ENCODE data around the gene PXMP4.

Gene PXMP4

DNA sequence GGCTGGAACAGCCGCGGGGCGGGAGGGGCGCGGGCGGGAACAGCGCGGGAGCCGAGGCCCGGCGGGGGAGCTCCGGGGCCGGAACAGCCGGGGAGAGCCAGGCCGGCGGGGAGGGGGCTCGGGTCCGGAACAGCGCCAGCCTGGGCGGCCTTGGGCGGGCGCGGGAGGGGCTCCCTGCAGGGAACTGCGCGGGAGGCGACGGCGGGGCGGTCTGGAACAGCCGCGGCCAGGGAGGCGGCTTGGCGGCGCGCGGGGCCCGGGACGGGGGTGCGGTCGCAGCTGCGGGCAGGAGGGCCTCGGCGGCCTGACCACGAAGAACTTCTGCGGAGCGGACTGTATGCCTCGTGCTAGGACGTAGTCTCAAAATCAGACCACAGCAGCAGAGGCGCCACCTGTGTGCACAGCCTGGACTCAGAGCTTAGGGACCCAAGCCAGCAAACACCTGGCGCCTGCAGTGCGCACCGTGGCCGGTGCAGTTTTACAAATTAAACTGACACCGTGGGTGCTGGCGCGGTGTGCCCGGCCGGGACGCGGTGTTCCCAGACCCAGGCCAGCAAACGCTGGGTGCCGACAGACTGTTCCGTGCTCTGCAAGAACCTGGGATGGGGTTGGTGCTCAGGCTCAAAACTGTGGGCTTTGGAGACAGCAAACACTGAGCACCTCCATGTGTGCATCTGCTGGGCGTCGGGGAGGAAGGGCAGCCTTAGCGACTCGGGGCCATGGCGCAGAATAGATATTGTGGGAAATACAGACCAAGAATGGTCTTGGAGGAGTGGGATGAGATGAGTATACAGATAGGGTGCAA, 12.3 kb upstream of the PXMP4 start (continued):
- TF ChIP-seq, protein P1, sequence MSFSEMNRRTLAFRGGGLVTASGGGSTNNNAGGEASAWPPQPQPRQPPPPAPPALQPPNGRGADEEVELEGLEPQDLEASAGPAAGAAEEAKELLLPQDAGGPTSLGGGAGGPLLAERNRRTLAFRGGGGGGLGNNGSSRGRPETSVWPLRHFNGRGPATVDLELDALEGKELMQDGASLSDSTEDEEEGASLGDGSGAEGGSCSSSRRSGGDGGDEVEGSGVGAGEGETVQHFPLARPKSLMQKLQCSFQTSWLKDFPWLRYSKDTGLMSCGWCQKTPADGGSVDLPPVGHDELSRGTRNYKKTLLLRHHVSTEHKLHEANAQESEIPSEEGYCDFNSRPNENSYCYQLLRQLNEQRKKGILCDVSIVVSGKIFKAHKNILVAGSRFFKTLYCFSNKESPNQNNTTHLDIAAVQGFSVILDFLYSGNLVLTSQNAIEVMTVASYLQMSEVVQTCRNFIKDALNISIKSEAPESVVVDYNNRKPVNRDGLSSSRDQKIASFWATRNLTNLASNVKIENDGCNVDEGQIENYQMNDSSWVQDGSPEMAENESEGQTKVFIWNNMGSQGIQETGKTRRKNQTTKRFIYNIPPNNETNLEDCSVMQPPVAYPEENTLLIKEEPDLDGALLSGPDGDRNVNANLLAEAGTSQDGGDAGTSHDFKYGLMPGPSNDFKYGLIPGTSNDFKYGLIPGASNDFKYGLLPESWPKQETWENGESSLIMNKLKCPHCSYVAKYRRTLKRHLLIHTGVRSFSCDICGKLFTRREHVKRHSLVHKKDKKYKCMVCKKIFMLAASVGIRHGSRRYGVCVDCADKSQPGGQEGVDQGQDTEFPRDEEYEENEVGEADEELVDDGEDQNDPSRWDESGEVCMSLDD (tag by site-specific recombination; IDR thresholded peaks at IDR 0.05), result no peak
- no peak for TF ChIP-seq ZNF324 (tag by site-specific recombination; IDR thresholded peaks at IDR 0.05)
- TF ChIP-seq WT1 (tag by site-specific recombination; IDR thresholded peaks at IDR 0.05), result no peak
- no peak for TF ChIP-seq ZFP3 (tag by site-specific recombination; IDR thresholded peaks at IDR 0.05; ENCODE audit: low read depth)
- TF ChIP-seq ZBTB17 (tag by site-specific recombination; IDR thresholded peaks at IDR 0.05), result peak; percentile 68
- no peak for TF ChIP-seq ZSCAN23 (tag by site-specific recombination; IDR thresholded peaks at IDR 0.05)
- no peak for TF ChIP-seq MYNN (tag by site-specific recombination; IDR thresholded peaks at IDR 0.05; ENCODE audit: borderline replicate concordance)
- TF ChIP-seq ZNF112 (tag by site-specific recombination; IDR thresholded peaks at IDR 0.05), result no peak
- TF ChIP-seq, protein P2, sequence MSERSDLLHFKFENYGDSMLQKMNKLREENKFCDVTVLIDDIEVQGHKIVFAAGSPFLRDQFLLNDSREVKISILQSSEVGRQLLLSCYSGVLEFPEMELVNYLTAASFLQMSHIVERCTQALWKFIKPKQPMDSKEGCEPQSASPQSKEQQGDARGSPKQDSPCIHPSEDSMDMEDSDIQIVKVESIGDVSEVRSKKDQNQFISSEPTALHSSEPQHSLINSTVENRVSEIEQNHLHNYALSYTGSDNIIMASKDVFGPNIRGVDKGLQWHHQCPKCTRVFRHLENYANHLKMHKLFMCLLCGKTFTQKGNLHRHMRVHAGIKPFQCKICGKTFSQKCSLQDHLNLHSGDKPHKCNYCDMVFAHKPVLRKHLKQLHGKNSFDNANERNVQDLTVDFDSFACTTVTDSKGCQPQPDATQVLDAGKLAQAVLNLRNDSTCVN (tag by site-specific recombination; optimal IDR thresholded peaks at IDR 0.05), result peak; percentile 48
- no peak for TF ChIP-seq ZNF645 (tag by site-specific recombination; IDR thresholded peaks at IDR 0.05)
- peak; percentile 77 for TF ChIP-seq ZBTB48 (tag by site-specific recombination; IDR thresholded peaks at IDR 0.05)
- no peak for TF ChIP-seq HOXD13 (CRISPR knock-in tag; IDR thresholded peaks at IDR 0.05; ENCODE audit: borderline replicate concordance)
- no peak for TF ChIP-seq SCRT1 (tag by site-specific recombination; IDR thresholded peaks at IDR 0.05; ENCODE audit: borderline replicate concordance)
- TF ChIP-seq ZNF830 (tag by site-specific recombination; IDR thresholded peaks at IDR 0.05; ENCODE audit: low read depth), result no peak
- no peak for TF ChIP-seq BCL6B (tag by site-specific recombination; IDR thresholded peaks at IDR 0.05)
- TF ChIP-seq, protein P3, sequence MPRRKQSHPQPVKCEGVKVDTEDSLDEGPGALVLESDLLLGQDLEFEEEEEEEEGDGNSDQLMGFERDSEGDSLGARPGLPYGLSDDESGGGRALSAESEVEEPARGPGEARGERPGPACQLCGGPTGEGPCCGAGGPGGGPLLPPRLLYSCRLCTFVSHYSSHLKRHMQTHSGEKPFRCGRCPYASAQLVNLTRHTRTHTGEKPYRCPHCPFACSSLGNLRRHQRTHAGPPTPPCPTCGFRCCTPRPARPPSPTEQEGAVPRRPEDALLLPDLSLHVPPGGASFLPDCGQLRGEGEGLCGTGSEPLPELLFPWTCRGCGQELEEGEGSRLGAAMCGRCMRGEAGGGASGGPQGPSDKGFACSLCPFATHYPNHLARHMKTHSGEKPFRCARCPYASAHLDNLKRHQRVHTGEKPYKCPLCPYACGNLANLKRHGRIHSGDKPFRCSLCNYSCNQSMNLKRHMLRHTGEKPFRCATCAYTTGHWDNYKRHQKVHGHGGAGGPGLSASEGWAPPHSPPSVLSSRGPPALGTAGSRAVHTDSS (tag by site-specific recombination; IDR thresholded peaks at IDR 0.05), result no peak; the same call in 1 of the 2 replicates
- peak; percentile 22; the same call in 1 of the 2 replicates for TF ChIP-seq GLIS2 (tag by site-specific recombination; IDR thresholded peaks at IDR 0.05)
- peak; percentile 83 for TF ChIP-seq ZSCAN30 (tag by site-specific recombination; IDR thresholded peaks at IDR 0.05)
- TF ChIP-seq KLF10 (tag by site-specific recombination; IDR thresholded peaks at IDR 0.05), result peak; percentile 57; the same call in 1 of the 2 replicates
- TF ChIP-seq ZNF449 (tag by site-specific recombination; IDR thresholded peaks at IDR 0.05), result no peak
- TF ChIP-seq, protein P4, sequence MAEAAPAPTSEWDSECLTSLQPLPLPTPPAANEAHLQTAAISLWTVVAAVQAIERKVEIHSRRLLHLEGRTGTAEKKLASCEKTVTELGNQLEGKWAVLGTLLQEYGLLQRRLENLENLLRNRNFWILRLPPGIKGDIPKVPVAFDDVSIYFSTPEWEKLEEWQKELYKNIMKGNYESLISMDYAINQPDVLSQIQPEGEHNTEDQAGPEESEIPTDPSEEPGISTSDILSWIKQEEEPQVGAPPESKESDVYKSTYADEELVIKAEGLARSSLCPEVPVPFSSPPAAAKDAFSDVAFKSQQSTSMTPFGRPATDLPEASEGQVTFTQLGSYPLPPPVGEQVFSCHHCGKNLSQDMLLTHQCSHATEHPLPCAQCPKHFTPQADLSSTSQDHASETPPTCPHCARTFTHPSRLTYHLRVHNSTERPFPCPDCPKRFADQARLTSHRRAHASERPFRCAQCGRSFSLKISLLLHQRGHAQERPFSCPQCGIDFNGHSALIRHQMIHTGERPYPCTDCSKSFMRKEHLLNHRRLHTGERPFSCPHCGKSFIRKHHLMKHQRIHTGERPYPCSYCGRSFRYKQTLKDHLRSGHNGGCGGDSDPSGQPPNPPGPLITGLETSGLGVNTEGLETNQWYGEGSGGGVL (tag by site-specific recombination; IDR thresholded peaks at IDR 0.05), result peak; percentile 45; the same call in 1 of the 2 replicates
- TF ChIP-seq ZNF426 (tag by site-specific recombination; IDR thresholded peaks at IDR 0.05), result no peak
- no peak for TF ChIP-seq ZNF837 (tag by site-specific recombination; IDR thresholded peaks at IDR 0.05)
- TF ChIP-seq, protein P5, sequence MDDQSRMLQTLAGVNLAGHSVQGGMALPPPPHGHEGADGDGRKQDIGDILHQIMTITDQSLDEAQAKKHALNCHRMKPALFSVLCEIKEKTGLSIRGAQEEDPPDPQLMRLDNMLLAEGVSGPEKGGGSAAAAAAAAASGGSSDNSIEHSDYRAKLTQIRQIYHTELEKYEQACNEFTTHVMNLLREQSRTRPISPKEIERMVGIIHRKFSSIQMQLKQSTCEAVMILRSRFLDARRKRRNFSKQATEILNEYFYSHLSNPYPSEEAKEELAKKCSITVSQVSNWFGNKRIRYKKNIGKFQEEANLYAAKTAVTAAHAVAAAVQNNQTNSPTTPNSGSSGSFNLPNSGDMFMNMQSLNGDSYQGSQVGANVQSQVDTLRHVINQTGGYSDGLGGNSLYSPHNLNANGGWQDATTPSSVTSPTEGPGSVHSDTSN (CRISPR knock-in tag; IDR thresholded peaks at IDR 0.05), result peak; percentile 60
- no peak for TF ChIP-seq ZNF707 (tag by site-specific recombination; IDR thresholded peaks at IDR 0.05)
- TF ChIP-seq ZNF223 (tag by site-specific recombination; IDR thresholded peaks at IDR 0.05), result no peak
- peak; percentile 32; the same call in 1 of the 2 replicates for TF ChIP-seq KLF8 (tag by site-specific recombination; IDR thresholded peaks at IDR 0.05)

Measured in HEK293 (cell line).